ENCODE measurements around the gene NFKBIB.

Gene NFKBIB

DNA sequence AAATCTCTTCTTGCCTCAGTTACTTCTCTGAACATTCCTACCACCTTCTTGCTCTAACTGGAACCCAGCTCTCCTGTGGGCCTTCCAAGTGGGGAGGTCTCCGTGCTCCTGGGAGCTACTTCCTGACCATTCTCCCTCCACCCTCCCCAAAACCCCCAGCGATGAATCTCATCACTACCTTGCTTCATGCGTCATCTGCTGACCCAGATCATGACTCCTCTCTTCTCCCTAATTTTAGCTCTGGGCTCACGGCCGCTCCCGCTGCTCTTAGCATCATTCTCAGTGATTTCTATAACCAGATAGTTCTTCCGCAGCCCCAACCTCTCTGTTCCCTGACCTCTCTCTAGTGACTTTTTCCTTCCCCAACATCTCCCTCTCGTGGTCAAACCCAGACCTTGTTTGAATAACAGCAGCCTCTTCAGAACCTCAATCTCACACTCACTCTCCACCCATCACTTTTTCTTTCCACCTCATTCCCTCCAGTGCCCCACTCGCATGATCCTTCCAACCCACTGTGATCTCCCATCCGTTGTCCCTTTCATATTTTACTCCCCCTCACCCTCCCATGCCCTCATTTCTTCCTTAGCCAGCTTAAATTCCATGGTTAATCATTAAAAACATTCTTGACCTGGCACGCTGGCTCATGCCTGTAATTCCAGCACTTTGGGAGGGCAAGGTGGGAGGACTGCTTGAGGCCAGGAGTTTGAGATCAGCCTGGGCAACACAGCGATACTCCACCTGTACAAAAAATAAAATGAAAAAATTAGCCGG is 52.8 kb downstream of the NFKBIB start:
- DNase-seq (ENCODE audit: low read depth in 1 of 2, low spot score in 1 of 2): no peak

DNA sequence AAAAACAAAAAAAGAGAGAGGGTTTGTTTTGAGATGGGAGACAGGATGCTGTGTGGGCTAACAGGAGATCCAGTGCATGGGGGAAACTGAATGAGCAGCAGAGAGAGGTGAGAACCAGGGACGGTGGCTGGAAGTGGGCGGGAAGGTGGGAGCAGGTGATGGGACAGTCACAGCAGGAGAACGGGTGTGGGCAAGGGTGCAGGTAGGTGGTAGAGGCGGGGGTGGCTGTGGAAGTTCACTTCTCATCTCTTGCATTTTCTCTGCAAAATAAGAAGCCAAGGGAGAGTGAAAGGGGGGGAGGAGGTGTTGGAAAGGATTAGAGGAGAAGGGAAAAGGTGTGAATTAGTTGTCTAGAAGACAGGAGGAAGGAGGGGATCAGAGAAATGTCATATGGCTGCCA is 53.9 kb downstream of the NFKBIB start:
- no peak for DNase-seq (ENCODE audit: low read depth in 1 of 2, low spot score in 1 of 2)

DNA sequence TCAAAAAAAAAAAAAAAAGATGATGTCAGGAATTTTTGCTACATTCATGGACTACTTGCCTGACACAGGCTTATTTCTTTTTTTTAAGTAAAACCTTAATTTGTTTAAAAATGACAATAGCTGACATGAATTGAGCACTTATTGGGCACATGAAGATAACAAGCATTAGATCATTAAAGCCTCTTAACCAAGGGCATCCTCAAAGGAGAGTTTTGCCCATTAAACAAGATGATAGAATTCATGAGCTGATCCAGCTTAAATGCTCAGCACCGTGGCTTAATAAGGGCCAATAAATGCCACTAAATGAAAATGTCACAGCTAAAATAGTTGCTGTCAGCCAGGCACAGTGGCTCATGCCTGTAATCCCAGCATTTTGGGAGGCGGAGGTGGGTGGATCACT is 56.5 kb downstream of the NFKBIB start:
- DNase-seq (ENCODE audit: low read depth in 1 of 2, low spot score in 1 of 2): no peak

DNA sequence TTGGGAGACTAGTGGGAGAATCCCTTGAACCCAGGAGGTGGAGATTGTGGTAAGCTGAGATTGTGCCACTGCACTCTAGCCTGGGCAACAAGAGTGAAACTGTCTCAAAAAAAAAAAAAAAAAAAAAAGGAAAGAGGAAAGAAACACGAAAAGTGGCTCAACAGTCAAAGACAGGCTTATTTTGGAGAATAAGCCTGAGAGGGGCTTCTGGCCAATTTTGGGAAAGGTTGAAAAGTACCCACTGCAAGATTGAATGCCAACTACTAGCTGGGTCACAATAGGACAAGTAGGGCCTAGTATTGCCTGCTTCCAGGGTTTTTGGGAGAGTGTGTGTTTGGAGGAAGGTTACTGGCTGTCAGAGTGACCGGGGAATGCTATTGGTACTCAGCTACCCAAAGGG is 58.5 kb downstream of the NFKBIB start:
- no peak for DNase-seq (ENCODE audit: low read depth in 1 of 2, low spot score in 1 of 2)

Data from activated CD4-positive, alpha-beta T cell treated with anti-CD3 and anti-CD28 coated beads, Interleukin-2, amount 50 U/mL, for 24 hours (primary cell).